ENCODE results near the gene SORBS2. TPM values are rescaled to one million over a fixed set of nuclear protein-coding genes. Genes with fewer than 3 reads are reported as not detected.
A peak's percentile ranks its signal among the peaks of the same experiment; 100 is the strongest.
"Not testable (repeated sequence)": the region's sequence is repeated elsewhere in the genome, so short reads cannot be mapped to it uniquely, and the experiment has no call there.

The SORBS2 gene
- total RNA-seq, 1 experiment from 2014 or later, result 17.4 TPM

- no peak overlapping the region for H3K27ac ChIP-seq
- H3K4me3 ChIP-seq, result no peak overlapping the region
- H3K4me1 ChIP-seq (replicated peaks), result peaks cover 18% of the 10 kb centered on the region
Measured at GRCh38 chr4:185709802-185710486, 102.0 kb downstream of the SORBS2 start.

GRCh38 chr4:185708348-185708747 lies 103.6 kb downstream of the SORBS2 start:
- H3K27ac ChIP-seq, result peak overlapping the region; percentile 17

More at GRCh38 chr4:185709802-185710486, 102.0 kb downstream of the SORBS2 start:
- Histone ChIP-seq H3K9me3 (replicated peaks) (no peaks in the 10 kb centered on the region; the same call in 1 of the 2 replicates), H3K36me3 (0 out of 2 replicates have a peak, but pooled peaks cover 3% of the 10 kb centered on the region), H3K27me3 (replicated peaks) (no peaks in the 10 kb centered on the region)
- DNase-seq (ENCODE audit: low read depth in 1 of 2, low spot score in 2 of 2), result no peak

GRCh38 chr4:185707622-185708021 lies 104.4 kb downstream of the SORBS2 start:
- H3K4me1 ChIP-seq (replicated peaks), result peaks cover 18% of the 10 kb centered on the region
- peak in 1 of 2 experiments; percentile 55 for DNase-seq (ENCODE audit: low read depth in 1 of 2, low spot score in 2 of 2)
- H3K27ac ChIP-seq, result peak overlapping the region; percentile 17; the same call in 1 of the 2 replicates
- not testable (repeated sequence) for H3K9me3 ChIP-seq (replicated peaks); H3K27me3 ChIP-seq (replicated peaks); H3K36me3 ChIP-seq; H3K4me3 ChIP-seq

More at GRCh38 chr4:185708348-185708747, 103.6 kb downstream of the SORBS2 start:
- Histone ChIP-seq H3K4me3 (no peak overlapping the region), H3K36me3 (0 out of 2 replicates have a peak, but pooled peaks cover 3% of the 10 kb centered on the region), H3K4me1 (replicated peaks) (peaks cover 18% of the 10 kb centered on the region), H3K9me3 (replicated peaks) (no peaks in the 10 kb centered on the region; the same call in 1 of the 2 replicates), H3K27me3 (replicated peaks) (no peaks in the 10 kb centered on the region)
- peak in 1 of 2 experiments; percentile 33 for DNase-seq (ENCODE audit: low read depth in 1 of 2, low spot score in 2 of 2)

GRCh38 chr4:185702147-185702663 lies 109.8 kb downstream of the SORBS2 start:
- Histone ChIP-seq H3K4me1 (replicated peaks) (peaks cover 4% of the 10 kb centered on the region; the same call in 1 of the 2 replicates), H3K4me3 (no peak overlapping the region), H3K27ac (no peak overlapping the region), H3K36me3 (no peaks in the 10 kb centered on the region), H3K9me3 (replicated peaks) (no peaks in the 10 kb centered on the region; the same call in 1 of the 2 replicates), H3K27me3 (replicated peaks) (no peaks in the 10 kb centered on the region)
- DNase-seq (ENCODE audit: low read depth in 1 of 2, low spot score in 2 of 2), result no peak

GRCh38 chr4:185700630-185701029 lies 111.4 kb downstream of the SORBS2 start:
- DNase-seq (ENCODE audit: low read depth in 1 of 2, low spot score in 2 of 2), result no peak
- H3K27me3 ChIP-seq (replicated peaks), result no peaks in the 10 kb centered on the region
- H3K9me3 ChIP-seq (replicated peaks), result no peaks in the 10 kb centered on the region; the same call in 1 of the 2 replicates
- H3K4me1 ChIP-seq (replicated peaks), result 0 out of 2 replicates have a peak, but pooled peaks cover 4% of the 10 kb centered on the region
- no peak overlapping the region for H3K4me3 ChIP-seq
- H3K27ac ChIP-seq, result no peak overlapping the region
- no peaks in the 10 kb centered on the region for H3K36me3 ChIP-seq

- Histone ChIP-seq H3K36me3 (no peaks in the 10 kb centered on the region), H3K4me1 (replicated peaks) (0 out of 2 replicates have a peak, but pooled peaks cover 4% of the 10 kb centered on the region), H3K27me3 (replicated peaks) (no peaks in the 10 kb centered on the region), H3K27ac (no peak overlapping the region), H3K4me3 (no peak overlapping the region), H3K9me3 (replicated peaks) (no peaks in the 10 kb centered on the region)
- no peak for DNase-seq (ENCODE audit: low read depth in 1 of 2, low spot score in 2 of 2)
Measured at GRCh38 chr4:185700048-185700447, 111.9 kb downstream of the SORBS2 start.

GRCh38 chr4:185697488-185697887 lies 114.5 kb downstream of the SORBS2 start:
- H3K4me3 ChIP-seq, result no peak overlapping the region
- H3K4me1 ChIP-seq (replicated peaks), result 0 out of 2 replicates have a peak, but pooled peaks cover 4% of the 10 kb centered on the region
- no peaks in the 10 kb centered on the region for H3K9me3 ChIP-seq (replicated peaks)
- no peak overlapping the region for H3K27ac ChIP-seq
- DNase-seq (ENCODE audit: low read depth in 1 of 2, low spot score in 2 of 2), result no peak
- no peaks in the 10 kb centered on the region for H3K27me3 ChIP-seq (replicated peaks)
- no peaks in the 10 kb centered on the region for H3K36me3 ChIP-seq

- H3K27ac ChIP-seq, result no peak overlapping the region
- H3K27me3 ChIP-seq (replicated peaks), result no peaks in the 10 kb centered on the region
- no peaks in the 10 kb centered on the region for H3K9me3 ChIP-seq (replicated peaks)
- no peaks in the 10 kb centered on the region for H3K36me3 ChIP-seq
- 0 out of 2 replicates have a peak, but pooled peaks cover 4% of the 10 kb centered on the region for H3K4me1 ChIP-seq (replicated peaks)
- no peak overlapping the region for H3K4me3 ChIP-seq
- no peak for DNase-seq (ENCODE audit: low read depth in 1 of 2, low spot score in 2 of 2)
Measured at GRCh38 chr4:185695743-185696142, 116.3 kb downstream of the SORBS2 start.

GRCh38 chr4:185693548-185694215 lies 118.3 kb downstream of the SORBS2 start:
- no peak for DNase-seq (ENCODE audit: low read depth in 1 of 2, low spot score in 2 of 2)
- no peak overlapping the region for H3K4me3 ChIP-seq
- H3K27ac ChIP-seq, result no peak overlapping the region
- H3K4me1 ChIP-seq (replicated peaks), result no peaks in the 10 kb centered on the region
- no peaks in the 10 kb centered on the region for H3K27me3 ChIP-seq (replicated peaks)
- H3K36me3 ChIP-seq, result no peaks in the 10 kb centered on the region
- H3K9me3 ChIP-seq (replicated peaks), result no peaks in the 10 kb centered on the region

- Histone ChIP-seq H3K4me1 (replicated peaks) (no peaks in the 10 kb centered on the region), H3K9me3 (replicated peaks) (no peaks in the 10 kb centered on the region), H3K36me3 (no peaks in the 10 kb centered on the region), H3K27me3 (replicated peaks) (no peaks in the 10 kb centered on the region), H3K4me3 (no peak overlapping the region), H3K27ac (no peak overlapping the region)
- DNase-seq (ENCODE audit: low read depth in 1 of 2, low spot score in 2 of 2), result no peak
Measured at GRCh38 chr4:185689407-185689806, 122.6 kb downstream of the SORBS2 start.

GRCh38 chr4:185685804-185686203 lies 126.2 kb downstream of the SORBS2 start:
- no peaks in the 10 kb centered on the region for H3K36me3 ChIP-seq
- no peak overlapping the region for H3K4me3 ChIP-seq
- no peak overlapping the region for H3K27ac ChIP-seq
- no peaks in the 10 kb centered on the region for H3K9me3 ChIP-seq (replicated peaks)
- H3K4me1 ChIP-seq (replicated peaks), result peaks cover 8% of the 10 kb centered on the region
- no peaks in the 10 kb centered on the region for H3K27me3 ChIP-seq (replicated peaks)
- DNase-seq (ENCODE audit: low read depth in 1 of 2, low spot score in 2 of 2), result no peak

GRCh38 chr4:185683896-185684295 lies 128.1 kb downstream of the SORBS2 start:
- no peaks in the 10 kb centered on the region for H3K36me3 ChIP-seq
- H3K4me3 ChIP-seq, result no peak overlapping the region
- no peaks in the 10 kb centered on the region for H3K9me3 ChIP-seq (replicated peaks)
- no peak overlapping the region for H3K27ac ChIP-seq
- peaks cover 8% of the 10 kb centered on the region for H3K4me1 ChIP-seq (replicated peaks)
- H3K27me3 ChIP-seq (replicated peaks), result no peaks in the 10 kb centered on the region
- DNase-seq (ENCODE audit: low read depth in 1 of 2, low spot score in 2 of 2), result no peak

- H3K27ac ChIP-seq, result no peak overlapping the region
- H3K4me3 ChIP-seq, result no peak overlapping the region
- H3K27me3 ChIP-seq (replicated peaks), result no peaks in the 10 kb centered on the region
- H3K36me3 ChIP-seq, result no peaks in the 10 kb centered on the region
- peaks cover 8% of the 10 kb centered on the region for H3K4me1 ChIP-seq (replicated peaks)
- H3K9me3 ChIP-seq (replicated peaks), result no peaks in the 10 kb centered on the region
- DNase-seq (ENCODE audit: low read depth in 1 of 2, low spot score in 2 of 2), result no peak
Measured at GRCh38 chr4:185683222-185683621, 128.8 kb downstream of the SORBS2 start.

- Histone ChIP-seq H3K9me3 (replicated peaks) (no peaks in the 10 kb centered on the region; the same call in 1 of the 2 replicates), H3K4me1 (replicated peaks) (peaks cover 8% of the 10 kb centered on the region), H3K36me3 (0 out of 2 replicates have a peak, but pooled peaks cover 2% of the 10 kb centered on the region), H3K27me3 (replicated peaks) (no peaks in the 10 kb centered on the region), H3K27ac (peak overlapping the region; percentile 31), H3K4me3 (no peak overlapping the region)
- DNase-seq (ENCODE audit: low read depth in 1 of 2, low spot score in 2 of 2), result peak in 1 of 2 experiments; percentile 62
Measured at GRCh38 chr4:185682236-185682635, 129.8 kb downstream of the SORBS2 start.
